ENCODE measurements around the gene NDST4. TPM values are rescaled to one million over a fixed set of nuclear protein-coding genes. Genes with fewer than 3 reads are reported as not detected.

NDST4 gene
- total RNA-seq, 1 donor from 2014 or later, result not detected

- no peaks in the 10 kb centered on the region for H3K9me3 ChIP-seq
- no peak overlapping the region for H3K4me3 ChIP-seq
- no peaks in the 10 kb centered on the region for H3K36me3 ChIP-seq
- H3K4me1 ChIP-seq, result no peaks in the 10 kb centered on the region
- no peaks in the 10 kb centered on the region for H3K27me3 ChIP-seq
- no peak for DNase-seq (ENCODE audit: extremely low spot score in 2 of 2)
- intact Hi-C loops (cut with DNase I), result no loop called here
- H3K27ac ChIP-seq, result no peak overlapping the region
- TF ChIP-seq POLR2A (IDR thresholded peaks at IDR 0.05) (no peak), CTCF (IDR thresholded peaks at IDR 0.05) (no peak), POLR2AphosphoS5 (IDR thresholded peaks at IDR 0.05; ENCODE audit: insufficient read depth in 1 of 2, low read depth in 1 of 2) (no peak)
Measured at GRCh38 chr4:114905017-114905416, 208.4 kb downstream of the NDST4 start.

GRCh38 chr4:114900934-114901333 is 212.5 kb downstream of the NDST4 start:
- no peaks in the 10 kb centered on the region for H3K27me3 ChIP-seq
- no peak overlapping the region for H3K4me3 ChIP-seq
- no peak for DNase-seq (ENCODE audit: extremely low spot score in 2 of 2)
- TF ChIP-seq CTCF (IDR thresholded peaks at IDR 0.05) (no peak), POLR2A (IDR thresholded peaks at IDR 0.05) (no peak), POLR2AphosphoS5 (IDR thresholded peaks at IDR 0.05; ENCODE audit: insufficient read depth in 1 of 2, low read depth in 1 of 2) (no peak)
- H3K27ac ChIP-seq, result no peak overlapping the region
- no peaks in the 10 kb centered on the region for H3K4me1 ChIP-seq
- no peaks in the 10 kb centered on the region for H3K9me3 ChIP-seq
- no peaks in the 10 kb centered on the region for H3K36me3 ChIP-seq
- intact Hi-C loops (cut with DNase I), result no loop called here

GRCh38 chr4:114890773-114891172 is 222.6 kb downstream of the NDST4 start:
- Histone ChIP-seq H3K9me3 (no peaks in the 10 kb centered on the region), H3K4me3 (no peak overlapping the region), H3K27me3 (no peaks in the 10 kb centered on the region), H3K36me3 (no peaks in the 10 kb centered on the region), H3K4me1 (no peaks in the 10 kb centered on the region), H3K27ac (no peak overlapping the region)
- intact Hi-C loops (cut with DNase I), result no loop called here
- no peak for DNase-seq (ENCODE audit: extremely low spot score in 2 of 2)
- no peak for TF ChIP-seq CTCF (IDR thresholded peaks at IDR 0.05)
- TF ChIP-seq POLR2AphosphoS5 (IDR thresholded peaks at IDR 0.05; ENCODE audit: insufficient read depth in 1 of 2, low read depth in 1 of 2), result no peak
- no peak for TF ChIP-seq POLR2A (IDR thresholded peaks at IDR 0.05)

- H3K4me3 ChIP-seq, result no peak overlapping the region
- H3K27ac ChIP-seq, result no peak overlapping the region
- H3K36me3 ChIP-seq, result no peaks in the 10 kb centered on the region
- TF ChIP-seq POLR2AphosphoS5 (IDR thresholded peaks at IDR 0.05; ENCODE audit: insufficient read depth in 1 of 2, low read depth in 1 of 2) (no peak), CTCF (IDR thresholded peaks at IDR 0.05) (no peak), POLR2A (IDR thresholded peaks at IDR 0.05) (no peak)
- H3K27me3 ChIP-seq, result no peaks in the 10 kb centered on the region
- H3K9me3 ChIP-seq, result no peaks in the 10 kb centered on the region
- intact Hi-C loops (cut with DNase I), result no loop called here
- no peak for DNase-seq (ENCODE audit: extremely low spot score in 2 of 2)
- no peaks in the 10 kb centered on the region for H3K4me1 ChIP-seq
Measured at GRCh38 chr4:114886761-114887160, 226.7 kb downstream of the NDST4 start.

- no peaks in the 10 kb centered on the region for H3K9me3 ChIP-seq
- TF ChIP-seq CTCF (IDR thresholded peaks at IDR 0.05) (no peak), POLR2A (IDR thresholded peaks at IDR 0.05) (no peak), POLR2AphosphoS5 (IDR thresholded peaks at IDR 0.05; ENCODE audit: insufficient read depth in 1 of 2, low read depth in 1 of 2) (no peak)
- no peaks in the 10 kb centered on the region for H3K36me3 ChIP-seq
- intact Hi-C loops (cut with DNase I), result no loop called here
- H3K27ac ChIP-seq, result no peak overlapping the region
- no peak overlapping the region for H3K4me3 ChIP-seq
- H3K4me1 ChIP-seq, result no peaks in the 10 kb centered on the region
- no peak for DNase-seq (ENCODE audit: extremely low spot score in 2 of 2)
- H3K27me3 ChIP-seq, result no peaks in the 10 kb centered on the region
Measured at GRCh38 chr4:114883641-114884040, 229.8 kb downstream of the NDST4 start.

Measured in vagina (tissue), 2 donors.